LNCAP (cell line): Measurements from ENCODE around the gene NCKAP5.

Experiments
- CTCF ChIP-seq: fragments of 450-650 bp; IDR thresholded peaks from 2 replicates; pipeline ENCODE4 v1.5.1; 2017; ENCODE audit warnings: mild to moderate bottlenecking

NCKAP5 gene

DNA sequence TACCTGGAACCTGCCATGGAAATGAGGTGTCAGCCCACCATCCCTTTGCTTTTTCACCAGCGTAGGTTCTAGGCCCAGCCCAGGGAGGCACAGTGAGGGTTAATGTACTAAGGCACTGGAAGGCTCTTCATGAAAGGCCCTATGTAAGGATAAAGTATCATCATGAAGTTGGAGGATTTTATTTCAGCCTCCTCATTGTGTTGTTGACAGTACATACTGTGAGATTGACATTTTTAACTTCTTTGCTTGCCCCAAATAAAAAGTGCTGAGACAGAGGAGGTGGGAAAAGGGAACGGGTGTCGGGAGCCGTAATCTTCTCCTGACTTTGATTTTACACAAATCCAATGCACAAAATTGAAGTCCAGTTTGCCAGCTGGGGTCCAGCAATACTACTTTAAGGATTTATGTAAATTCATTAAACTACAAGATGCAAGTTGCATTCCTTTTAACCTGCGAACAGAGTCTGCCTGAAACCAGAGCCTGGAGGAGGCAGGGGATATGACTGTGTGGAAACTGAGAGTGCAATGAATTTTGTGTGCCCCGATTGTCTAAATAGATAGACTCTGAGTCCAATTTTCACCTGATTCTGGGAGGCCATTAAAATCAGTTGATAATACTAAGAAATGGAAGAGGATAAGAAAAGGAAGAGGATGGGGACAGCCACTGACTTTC is 5.4 kb upstream of the NCKAP5 start:
- TF ChIP-seq CTCF, result no peak

- no peak for TF ChIP-seq CTCF
Measured at GRCh38 chr2:133571249-133571648, 3.0 kb upstream of the NCKAP5 start.

GRCh38 chr2:133570542-133570941 is 2.3 kb upstream of the NCKAP5 start:
- TF ChIP-seq CTCF, result no peak

DNA sequence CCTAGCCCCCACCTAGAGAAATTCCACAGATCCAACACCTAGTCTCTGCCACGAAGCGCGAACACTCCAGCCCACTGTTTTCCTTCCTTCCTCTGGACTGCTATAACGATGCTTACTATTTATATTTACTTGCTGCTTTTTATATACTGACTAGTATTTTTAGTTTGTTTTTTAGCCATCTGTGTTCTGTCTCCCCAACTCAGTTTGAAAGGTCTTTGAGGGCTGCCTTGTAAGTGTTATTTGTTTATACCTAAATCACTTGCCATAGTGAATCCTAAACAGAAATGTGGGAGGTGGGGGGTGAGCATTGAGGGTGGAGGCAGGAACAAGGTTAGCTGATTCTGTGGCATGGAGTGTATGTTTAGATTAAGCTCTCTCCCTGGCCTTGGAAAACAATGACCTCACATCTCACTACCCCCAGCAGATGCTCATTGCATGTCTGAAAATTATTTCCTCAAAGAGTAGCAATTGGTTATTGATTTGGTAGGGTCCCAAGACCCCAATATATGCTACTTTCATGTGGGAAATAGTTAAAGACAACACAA is 1.1 kb upstream of the NCKAP5 start:
- no peak for TF ChIP-seq CTCF

DNA sequence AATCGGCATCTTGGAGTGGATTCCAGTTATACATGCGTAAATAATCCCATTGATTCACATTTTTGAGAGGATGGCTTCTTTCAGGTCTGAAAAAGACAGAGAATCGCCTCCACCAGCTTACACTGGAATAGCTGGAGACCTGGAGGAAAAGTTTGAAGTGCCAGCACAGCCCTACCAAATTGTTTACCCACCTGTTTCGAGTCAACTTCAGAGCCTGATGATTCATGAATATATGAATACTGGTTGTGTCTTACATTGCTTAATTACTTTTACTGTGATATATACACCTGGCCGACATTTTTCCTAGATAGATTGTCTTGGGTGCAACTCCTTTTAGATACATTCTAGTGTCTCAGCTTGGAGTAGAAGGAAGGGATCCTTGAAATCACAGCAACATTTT is 335 bp upstream of the NCKAP5 start:
- no peak for TF ChIP-seq CTCF

DNA sequence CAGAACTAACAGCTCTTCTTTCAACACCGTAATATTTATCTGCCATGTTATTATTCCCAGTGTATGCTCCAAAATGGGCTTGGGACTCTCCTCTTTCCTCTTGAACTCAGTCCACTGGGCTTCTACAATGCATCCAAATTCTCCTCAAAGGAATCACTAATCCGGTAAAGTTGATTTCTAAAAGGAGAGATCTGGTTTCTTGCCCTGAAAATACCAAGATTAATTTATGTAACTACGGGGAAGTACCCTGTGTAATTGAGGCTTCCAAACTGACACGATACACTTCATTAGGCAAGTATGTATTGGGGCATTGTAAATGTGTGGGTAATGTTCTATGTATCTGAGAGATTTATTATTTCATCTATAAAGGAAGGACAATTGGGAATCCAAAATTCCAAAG is 5.7 kb downstream of the NCKAP5 start:
- no peak for TF ChIP-seq CTCF

- TF ChIP-seq CTCF, result peak; percentile 66
Measured at GRCh38 chr2:133561045-133561852, 7.0 kb downstream of the NCKAP5 start.
